SK-N-SH (cell line): Measurements from ENCODE around the gene CYP2A7.
"Not testable (repeated sequence)": the region's sequence is repeated elsewhere in the genome, so short reads cannot be mapped to it uniquely, and the experiment has no call there.

Experiments
- ELF1 ChIP-seq: IDR thresholded peaks from 2 replicates; pipeline ENCODE4 v1.4.0; 2012
- TF ChIP-seq, protein P1 (sequence below): IDR thresholded peaks from 2 replicates; pipeline ENCODE4 v1.4.0; 2012; ENCODE audit warnings: low read depth

DNA sequence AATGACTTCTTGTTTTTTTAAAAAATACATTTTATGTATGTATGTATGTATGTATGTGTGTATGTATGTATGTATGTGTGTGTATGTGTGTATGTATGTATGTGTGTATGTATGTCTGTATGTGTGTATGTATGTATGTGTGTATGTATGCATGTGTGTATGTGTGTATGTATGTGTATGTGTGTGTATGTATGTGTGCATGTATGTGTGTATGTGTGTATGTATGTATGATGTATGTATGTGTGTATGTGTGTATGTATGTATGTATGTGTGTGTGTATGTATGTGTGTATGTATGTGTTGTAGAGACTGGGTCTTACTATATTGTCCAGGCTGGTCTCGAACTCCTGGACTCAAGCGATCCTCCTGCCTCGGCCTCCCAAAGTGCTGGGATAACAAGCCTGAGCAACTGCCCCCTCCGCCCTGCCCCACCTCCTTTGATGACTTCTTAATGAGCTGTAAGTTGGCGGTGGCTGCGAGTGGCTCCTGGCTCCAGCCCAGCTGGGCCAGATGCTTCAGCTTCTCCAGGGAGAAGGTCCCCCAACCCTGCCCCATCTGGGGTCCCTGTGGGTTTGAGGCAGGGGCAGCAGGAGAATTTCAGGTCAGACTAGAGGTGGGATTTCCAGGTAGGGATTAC is 56.5 kb downstream of the CYP2A7 start:
- not testable (repeated sequence) for TF ChIP-seq ELF1
- TF ChIP-seq, protein P1, sequence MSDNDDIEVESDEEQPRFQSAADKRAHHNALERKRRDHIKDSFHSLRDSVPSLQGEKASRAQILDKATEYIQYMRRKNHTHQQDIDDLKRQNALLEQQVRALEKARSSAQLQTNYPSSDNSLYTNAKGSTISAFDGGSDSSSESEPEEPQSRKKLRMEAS: not testable (repeated sequence)
